T follicular helper cell (primary cell): Measurements from ENCODE around the gene MST1.

Experiments used
- DNase-seq: peaks from one replicate; pipeline ENCODE4 v3.0.0-alpha.2; 2020; ENCODE audit warnings: low read depth

MST1 gene

DNA sequence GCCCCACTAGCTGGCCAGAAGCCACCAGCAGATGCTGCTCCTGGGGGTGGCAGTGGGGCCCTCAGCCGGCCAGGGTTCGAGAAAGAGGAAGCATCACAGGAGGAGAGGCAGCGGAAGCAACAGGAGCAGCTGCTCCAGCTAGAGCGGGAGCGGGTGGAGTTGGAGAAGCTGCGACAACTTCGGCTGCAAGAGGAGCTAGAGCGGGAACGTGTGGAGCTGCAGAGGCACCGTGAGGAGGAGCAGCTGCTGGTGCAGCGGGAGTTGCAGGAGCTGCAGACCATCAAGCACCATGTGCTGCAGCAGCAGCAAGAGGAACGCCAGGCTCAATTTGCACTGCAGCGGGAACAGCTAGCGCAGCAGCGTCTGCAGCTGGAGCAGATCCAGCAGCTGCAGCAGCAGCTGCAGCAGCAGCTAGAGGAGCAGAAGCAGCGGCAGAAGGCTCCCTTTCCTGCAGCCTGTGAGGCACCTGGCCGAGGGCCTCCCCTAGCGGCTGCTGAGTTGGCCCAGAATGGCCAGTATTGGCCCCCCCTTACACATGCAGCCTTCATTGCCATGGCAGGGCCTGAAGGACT, 32.6 kb downstream of the MST1 start:
- DNase-seq, result no peak

DNA sequence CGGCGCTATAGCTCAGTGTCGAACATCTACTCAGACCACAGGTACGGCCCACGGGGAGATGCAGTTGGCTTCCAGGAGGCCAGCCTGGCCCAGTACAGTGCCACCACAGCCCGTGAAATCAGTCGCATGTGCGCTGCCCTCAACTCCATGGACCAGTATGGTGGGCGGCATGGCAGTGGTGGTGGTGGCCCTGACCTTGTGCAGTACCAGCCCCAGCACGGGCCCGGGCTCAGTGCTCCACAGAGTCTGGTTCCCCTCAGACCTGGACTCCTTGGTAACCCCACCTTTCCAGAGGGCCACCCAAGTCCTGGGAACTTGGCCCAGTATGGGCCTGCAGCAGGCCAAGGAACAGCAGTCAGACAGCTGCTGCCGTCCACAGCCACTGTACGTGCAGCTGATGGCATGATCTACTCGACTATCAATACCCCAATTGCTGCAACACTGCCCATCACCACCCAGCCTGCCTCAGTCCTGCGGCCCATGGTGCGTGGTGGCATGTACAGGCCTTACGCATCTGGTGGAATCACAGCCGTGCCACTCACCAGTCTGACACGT, 33.5 kb downstream of the MST1 start:
- DNase-seq, result no peak

DNA sequence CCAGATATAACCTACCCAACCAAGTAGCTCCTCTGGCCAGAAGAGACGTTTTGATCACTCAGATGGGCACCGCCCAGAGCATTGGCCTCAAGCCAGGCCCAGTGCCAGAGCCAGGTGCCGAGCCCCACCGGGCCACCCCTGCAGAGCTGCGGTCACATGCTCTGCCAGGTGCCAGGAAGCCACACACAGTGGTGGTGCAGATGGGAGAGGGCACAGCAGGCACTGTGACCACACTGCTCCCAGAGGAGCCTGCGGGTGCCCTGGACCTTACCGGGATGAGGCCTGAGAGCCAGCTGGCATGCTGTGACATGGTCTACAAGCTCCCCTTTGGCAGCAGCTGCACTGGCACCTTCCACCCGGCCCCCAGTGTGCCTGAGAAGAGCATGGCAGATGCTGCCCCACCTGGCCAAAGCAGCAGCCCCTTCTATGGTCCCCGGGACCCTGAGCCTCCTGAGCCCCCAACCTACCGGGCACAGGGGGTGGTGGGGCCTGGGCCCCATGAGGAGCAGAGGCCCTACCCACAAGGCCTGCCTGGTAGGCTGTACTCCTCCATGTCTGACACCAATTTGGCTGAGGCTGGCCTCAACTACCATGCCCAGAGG, 34.2 kb downstream of the MST1 start:
- DNase-seq, result no peak

DNA sequence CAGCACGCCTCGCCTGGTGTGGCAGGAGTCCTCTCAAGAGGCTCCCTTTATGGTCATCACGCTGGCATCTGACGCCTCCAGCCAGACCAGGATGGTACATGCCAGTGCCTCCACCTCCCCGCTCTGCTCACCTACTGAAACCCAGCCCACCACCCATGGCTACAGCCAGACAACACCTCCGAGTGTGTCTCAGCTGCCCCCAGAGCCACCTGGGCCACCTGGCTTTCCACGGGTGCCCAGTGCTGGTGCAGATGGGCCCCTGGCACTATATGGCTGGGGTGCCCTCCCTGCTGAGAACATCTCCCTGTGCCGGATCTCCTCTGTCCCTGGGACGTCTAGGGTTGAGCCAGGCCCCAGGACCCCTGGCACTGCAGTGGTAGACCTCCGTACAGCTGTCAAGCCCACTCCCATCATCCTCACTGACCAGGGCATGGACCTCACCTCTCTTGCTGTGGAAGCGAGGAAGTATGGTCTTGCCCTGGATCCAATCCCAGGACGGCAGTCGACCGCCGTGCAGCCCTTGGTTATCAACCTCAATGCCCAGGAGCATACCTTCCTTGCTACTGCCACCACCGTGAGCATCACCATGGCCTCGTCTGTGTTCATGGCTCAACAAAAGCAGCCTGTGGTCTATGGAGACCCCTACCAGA, 35.0 kb downstream of the MST1 start:
- no peak for DNase-seq

DNA sequence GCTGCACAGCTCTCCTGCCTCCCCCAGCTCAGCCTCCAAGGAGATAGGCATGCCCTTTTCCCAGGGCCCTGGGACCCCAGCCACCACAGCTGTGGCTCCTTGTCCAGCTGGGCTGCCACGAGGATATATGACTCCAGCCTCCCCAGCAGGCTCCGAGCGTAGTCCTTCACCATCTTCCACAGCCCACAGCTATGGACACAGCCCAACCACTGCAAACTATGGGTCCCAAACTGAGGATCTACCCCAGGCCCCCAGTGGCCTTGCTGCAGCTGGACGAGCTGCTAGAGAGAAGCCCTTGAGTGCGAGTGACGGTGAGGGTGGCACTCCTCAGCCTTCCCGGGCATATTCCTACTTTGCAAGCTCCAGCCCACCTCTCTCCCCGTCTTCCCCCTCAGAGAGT, 35.7 kb downstream of the MST1 start:
- no peak for DNase-seq

DNA sequence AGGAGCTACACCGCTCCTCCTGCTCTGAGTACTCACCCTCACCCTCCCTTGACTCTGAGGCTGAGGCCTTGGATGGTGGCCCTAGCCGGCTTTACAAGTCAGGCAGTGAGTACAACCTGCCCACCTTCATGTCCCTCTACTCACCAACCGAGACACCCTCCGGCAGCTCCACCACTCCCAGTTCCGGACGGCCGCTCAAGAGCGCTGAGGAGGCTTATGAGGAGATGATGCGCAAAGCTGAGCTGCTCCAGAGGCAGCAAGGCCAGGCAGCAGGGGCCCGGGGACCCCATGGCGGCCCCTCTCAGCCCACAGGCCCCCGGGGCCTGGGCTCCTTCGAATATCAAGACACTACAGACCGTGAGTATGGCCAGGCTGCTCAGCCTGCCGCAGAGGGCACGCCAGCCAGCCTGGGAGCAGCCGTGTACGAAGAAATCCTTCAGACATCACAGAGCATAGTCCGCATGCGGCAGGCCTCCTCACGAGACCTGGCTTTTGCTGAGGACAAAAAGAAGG, 36.3 kb downstream of the MST1 start:
- DNase-seq, result no peak

DNA sequence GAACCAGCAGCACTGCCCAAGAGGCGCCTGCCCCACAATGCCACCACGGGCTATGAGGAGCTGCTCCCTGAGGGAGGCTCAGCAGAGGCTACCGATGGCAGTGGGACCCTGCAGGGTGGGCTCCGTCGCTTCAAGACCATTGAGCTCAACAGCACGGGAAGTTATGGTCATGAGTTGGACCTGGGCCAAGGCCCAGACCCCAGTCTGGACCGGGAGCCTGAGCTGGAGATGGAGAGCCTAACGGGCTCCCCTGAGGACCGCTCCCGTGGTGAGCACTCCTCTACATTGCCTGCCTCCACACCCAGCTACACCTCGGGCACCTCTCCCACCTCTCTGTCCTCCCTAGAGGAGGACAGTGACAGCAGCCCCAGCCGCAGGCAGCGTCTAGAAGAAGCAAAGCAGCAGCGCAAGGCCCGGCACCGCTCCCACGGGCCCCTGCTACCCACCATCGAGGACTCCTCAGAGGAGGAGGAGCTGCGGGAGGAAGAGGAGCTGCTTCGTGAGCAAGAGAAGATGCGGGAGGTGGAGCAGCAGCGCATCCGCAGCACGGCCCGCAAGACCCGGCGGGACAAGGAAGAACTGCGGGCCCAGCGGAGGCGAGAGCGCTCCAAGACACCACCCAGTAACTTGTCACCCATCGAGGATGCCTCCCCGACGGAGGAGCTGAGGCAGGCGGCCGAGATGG, 36.9 kb downstream of the MST1 start:
- no peak for DNase-seq

DNA sequence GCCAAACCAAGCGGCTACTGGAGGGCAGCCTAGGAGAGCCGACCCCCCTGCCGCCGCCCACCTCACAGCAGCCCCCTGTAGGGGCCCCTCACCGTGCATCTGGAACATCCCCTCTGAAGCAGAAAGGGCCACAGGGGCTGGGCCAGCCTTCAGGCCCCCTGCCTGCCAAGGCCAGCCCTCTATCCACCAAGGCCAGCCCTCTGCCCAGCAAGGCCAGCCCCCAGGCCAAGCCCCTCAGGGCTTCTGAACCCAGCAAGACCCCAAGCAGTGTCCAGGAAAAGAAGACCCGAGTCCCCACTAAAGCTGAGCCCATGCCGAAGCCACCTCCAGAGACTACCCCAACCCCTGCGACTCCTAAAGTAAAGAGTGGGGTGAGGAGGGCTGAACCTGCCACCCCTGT, 38.6 kb downstream of the MST1 start:
- no peak for DNase-seq

DNA sequence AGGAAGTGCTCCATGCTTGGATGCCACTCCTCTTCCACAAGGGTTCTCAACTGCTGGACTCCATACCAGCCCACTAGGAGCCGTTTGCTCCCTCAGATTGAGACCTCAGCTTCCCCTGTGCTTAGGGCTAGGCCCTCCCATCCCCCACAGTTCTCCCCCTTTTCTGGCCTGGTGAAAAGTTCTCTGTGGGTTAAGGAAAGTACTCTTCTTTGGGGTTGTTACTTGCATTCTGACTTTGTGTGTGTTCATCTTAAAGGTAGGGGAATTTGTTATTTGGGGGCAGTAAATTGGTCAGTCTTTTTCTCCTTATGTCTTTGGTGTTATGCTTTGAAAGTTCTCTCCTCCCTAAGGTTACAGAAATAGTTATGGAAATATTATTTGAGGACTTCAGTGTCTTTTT, 39.1 kb downstream of the MST1 start:
- DNase-seq, result no peak

DNA sequence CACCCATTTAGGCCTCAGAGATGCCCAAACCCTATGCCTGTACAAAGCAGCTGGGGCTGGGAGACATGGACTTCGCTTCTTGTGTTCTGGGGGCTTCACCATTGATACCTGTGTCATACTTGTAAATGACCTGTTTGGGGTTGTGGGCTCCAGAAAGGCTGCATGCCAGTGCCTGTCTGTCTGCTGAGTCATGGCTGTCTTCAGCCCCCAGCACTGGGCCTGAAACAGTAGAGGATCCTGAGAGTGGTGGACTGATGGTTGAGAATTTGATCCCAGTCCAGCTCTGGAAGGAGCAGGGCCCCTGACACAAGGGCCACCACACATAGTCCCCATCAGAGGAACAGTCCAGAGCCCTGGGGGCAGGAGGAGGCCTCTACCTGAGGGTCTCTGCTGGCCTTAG, 39.7 kb downstream of the MST1 start:
- DNase-seq, result no peak

DNA sequence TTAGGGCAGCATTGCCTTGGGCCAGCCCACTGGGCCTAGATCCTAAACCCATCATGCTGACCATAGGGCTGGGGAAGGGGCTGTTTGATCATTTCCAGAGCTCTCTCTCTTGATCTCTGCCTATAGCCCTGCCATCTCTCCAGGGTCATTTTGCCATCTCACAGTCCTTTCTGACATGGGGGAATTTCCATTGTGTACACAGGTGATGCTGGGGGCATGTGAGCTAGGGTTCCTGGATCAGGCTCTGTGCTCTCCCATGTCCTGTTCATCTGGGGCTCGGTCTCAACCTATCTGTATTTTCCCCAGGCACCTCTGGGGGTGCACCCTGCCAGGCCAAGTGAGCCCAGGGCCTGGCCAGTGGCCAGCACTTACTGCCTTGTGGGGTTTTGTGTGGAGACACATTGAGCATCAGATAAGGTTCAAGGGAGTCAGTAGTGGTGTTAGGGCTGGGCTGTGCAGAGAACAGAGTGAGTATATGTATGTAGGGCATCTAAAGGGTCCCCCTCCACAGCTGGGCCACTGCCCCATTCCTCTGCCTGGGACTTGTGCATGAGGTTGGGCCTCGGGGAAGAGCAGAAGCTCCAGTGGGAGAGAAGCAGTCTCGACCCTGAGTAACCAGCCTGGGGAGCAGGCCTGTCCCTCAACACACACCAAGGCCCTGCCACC, 40.8 kb downstream of the MST1 start:
- DNase-seq, result no peak

DNA sequence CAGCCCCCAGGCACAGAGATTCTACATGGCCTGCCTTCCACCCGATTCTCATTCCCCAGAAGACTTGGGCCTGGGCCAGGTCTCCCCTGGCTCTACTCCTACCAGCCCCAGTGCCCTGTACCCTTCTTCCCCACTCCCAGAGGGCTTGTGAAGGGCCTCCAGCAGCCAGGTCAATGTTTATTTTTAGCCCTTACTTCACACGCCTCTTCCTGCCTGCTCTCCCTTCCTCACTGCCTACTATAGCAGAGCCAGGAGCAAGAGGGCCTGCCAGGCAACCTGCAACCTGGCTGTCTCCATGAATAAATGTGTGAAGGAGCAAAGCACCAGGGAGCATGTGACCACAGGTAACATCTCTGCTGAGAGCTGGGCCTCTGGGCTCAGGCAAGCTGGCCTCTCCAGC, 41.5 kb downstream of the MST1 start:
- DNase-seq, result no peak

DNA sequence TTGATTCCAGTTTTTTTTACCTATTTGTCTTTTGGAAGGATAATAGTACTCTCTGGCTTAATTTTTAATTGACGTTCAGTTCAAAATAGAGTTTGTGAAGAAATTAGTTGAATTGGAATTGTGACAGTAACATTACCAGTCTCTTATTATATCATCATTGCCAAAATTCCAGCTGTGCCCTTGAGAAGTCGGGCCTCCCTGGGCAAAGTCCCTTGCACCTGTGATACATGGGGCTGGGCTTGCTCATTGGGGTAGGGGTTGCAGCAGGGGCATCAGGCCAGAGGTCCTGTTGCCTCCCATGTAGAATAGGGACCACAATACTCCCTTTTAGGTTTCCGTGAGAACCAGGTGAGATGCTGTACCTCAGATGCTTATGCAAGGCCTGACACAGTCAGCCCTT, 43.0 kb downstream of the MST1 start:
- no peak for DNase-seq

DNA sequence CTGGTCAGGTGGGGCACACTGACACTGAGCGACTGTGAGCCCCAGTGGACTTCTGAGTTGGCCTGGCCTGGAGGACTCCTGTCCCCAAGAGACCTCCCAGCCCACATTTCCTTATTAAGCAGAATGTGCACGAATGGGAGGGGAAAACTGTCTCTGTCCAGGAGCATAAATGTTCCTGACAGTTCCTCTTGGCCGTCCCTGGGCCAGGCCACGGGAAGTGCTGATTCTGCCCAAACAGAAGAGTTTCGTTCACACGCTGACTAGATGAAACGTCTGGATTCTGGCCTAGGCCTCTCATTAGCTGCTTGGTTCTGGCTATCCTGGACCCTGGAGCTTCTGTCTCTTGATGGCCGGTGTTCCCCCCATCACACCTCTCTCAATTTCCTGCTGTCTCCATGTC, 44.6 kb downstream of the MST1 start:
- DNase-seq, result no peak

DNA sequence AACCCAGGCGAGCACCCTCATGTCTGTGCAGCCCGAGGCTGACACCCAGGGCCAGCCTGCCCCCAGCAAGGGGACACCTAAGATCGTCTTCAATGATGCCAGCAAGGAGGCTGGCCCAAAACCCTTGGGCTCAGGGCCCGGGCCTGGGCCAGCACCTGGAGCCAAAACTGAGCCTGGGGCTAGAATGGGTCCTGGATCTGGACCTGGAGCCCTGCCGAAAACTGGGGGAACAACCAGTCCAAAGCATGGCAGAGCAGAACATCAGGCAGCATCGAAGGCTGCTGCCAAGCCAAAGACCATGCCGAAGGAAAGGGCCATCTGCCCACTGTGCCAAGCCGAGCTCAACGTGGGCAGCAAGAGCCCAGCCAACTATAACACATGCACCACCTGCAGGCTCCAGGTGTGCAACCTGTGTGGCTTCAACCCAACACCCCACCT, 46.5 kb downstream of the MST1 start:
- DNase-seq, result no peak

DNA sequence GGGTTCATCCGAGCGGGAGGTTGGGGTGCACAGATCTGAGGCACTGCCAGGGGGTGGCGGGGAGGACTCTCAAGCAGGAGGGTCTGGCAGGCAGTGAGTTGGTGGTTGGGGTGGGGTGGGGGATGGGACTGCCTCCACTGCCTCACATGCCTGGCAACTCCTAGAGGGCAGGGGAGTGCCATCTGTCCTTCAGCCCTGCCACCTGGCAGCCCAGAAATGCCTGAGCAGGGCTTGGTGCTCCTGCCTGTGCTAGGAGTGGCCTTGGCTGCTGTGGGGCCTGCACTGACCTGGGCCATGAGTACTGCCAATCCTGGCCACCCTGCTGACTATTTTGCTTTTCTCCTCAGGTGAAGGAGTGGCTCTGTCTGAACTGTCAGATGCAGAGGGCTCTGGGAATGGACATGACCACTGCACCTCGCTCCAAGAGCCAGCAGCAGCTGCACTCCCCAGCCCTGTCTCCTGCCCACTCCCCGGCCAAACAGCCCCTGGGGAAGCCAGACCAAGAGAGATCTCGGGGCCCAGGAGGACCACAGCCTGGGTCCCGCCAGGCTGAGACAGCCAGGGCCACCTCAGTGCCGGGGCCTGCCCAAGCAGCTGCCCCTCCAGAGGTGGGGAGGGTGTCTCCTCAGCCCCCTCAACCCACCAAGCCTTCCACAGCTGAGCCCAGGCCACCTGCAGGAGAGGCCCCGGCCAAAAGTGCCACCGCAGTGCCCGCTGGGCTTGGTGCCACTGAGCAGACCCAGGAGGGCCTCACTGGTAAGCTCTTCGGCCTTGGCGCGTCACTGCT, 47.2 kb downstream of the MST1 start:
- DNase-seq, result no peak

DNA sequence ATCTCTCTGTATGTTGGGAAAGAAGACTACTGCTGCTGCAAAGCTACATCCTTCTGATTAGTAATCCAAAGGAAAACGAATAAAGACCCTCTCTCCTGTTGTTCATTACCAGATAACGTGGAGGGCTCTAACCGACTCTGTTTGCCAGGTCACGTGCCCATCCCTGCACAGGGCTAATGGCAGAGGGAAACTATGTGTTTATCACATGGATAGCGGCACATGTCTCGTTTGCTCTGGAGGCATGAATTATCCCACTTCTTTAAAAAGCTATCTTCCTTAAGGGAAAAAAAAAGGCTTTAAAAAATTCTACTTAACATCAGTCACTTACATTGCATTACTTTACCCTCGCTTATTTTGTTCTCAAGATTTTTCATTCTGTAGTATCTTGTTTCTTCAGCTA, 48.0 kb downstream of the MST1 start:
- no peak for DNase-seq

DNA sequence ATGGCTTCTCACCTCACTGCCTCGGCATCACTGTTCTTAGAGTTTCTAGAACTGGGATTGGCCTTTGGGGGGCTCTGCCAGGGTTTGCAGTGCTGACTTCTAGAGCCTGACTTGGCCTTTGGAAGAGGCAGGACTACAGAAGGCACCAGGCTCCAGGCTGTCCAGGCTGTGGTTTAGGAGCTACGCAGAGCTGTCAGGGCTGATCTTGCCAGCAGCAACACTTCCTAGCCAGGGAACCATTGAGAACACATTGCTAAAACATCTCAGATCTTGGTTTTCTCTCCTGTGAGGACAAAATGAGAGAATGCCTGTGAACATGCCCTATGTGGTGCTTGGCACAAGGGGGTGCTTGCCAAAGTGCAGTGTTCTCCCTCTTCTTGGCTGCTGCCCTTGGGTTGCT, 49.7 kb downstream of the MST1 start:
- DNase-seq, result no peak

DNA sequence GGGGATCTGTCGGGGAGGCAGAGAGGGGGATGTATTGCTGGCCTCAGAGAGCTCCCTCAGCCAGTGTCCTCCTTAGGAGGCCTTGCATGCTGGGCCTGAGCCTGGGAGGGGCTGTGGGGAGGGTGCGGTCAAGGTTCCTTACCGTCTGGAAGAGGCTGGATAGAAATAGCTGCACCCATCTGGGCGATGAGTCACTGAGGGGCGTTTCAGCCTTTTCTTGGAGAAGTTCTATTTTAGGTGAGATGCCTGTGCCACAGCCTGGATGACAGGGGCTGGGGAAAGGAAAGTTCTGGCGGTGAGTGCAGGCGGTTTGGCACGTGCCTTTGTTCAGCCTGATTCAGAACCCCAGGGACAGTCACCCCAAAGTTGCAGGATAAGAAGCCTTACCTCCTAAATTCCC, 50.8 kb downstream of the MST1 start:
- no peak for DNase-seq

DNA sequence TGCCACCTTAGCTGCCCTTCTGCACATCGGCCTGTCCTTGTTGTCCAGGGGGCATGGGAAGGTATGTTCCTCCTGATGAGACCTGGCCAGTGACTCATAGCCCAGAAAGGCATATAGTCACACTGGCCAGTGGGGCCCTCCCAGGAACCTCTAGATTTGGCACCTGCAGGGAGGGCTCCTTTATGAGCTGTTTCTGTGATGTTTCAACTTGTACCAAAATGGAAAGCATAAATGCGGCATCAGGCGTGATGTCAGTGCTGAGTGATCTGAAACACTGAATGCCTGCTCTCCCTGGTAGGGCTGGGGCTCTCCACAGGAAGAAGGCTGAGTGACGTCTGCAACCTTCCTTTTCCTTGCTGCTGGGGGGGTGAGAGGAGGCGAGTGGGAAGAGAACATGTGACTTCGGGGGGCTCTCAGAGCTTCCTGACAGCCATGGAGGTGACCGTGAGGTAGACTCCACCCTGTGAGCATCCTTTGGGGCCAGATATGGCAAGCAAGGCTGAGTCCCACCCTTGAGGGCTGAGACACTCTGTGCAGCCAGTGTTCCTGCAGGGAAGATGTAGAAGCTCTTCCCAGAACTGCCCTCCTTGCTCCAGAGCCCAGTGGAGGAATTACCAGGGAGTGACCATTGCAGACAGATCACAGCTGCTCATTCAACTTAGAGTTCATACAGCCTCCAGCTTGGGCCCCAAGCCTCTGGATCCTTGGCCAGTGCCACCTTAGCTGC, 52.2 kb downstream of the MST1 start:
- DNase-seq, result no peak

DNA sequence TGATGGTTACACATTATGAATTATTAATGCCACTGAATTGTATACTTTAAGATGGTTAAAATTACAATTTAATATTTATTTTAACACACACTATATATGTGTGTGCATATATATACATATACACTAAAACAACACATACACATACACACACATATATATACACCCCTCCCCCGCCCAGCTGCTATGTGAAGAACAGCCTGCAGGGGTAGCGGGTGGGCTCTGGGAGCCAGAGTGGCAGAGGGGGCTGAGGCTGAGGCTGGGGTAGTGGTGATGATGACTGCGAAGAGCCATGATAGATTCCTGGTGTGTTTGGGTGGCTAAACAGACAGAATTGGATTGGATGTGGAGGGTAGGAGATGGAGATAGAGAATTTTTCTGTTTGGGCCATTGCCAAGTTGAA, 54.5 kb downstream of the MST1 start:
- no peak for DNase-seq
